Stimulated activated CD8-positive, alpha-beta memory T cell treated with anti-CD3 and anti-CD28 coated beads, Interleukin-15, amount 100 ng/mL, for 1 hour (primary cell): Measurements from ENCODE around the gene PRR18.

Source experiments
- DNase-seq: peaks from one replicate; pipeline ENCODE4 v3.0.0-alpha.2; 2020; ENCODE audit warnings: low read depth

The PRR18 gene

GRCh38 chr6:166333172-166333995 is 25.2 kb upstream of the PRR18 start:
- DNase-seq = peak; percentile 7

- DNase-seq = no peak
These were observed 23.6 kb upstream of the PRR18 start for GRCh38 chr6:166331503-166332415.

GRCh38 chr6:166330612-166331011 is 22.4 kb upstream of the PRR18 start:
- no peak for DNase-seq

- DNase-seq = no peak
These were observed 17.3 kb upstream of the PRR18 start for GRCh38 chr6:166325383-166326042.

- no peak for DNase-seq
These were observed 15.2 kb upstream of the PRR18 start for GRCh38 chr6:166323395-166323794.

GRCh38 chr6:166318649-166319600 is 10.7 kb upstream of the PRR18 start:
- DNase-seq = no peak

GRCh38 chr6:166318227-166318626 is 10.0 kb upstream of the PRR18 start:
- DNase-seq = no peak

- DNase-seq = no peak
These were observed 9.3 kb upstream of the PRR18 start for GRCh38 chr6:166317261-166318212.

- no peak for DNase-seq
These were observed 7.2 kb upstream of the PRR18 start for GRCh38 chr6:166315436-166315835.

GRCh38 chr6:166314454-166314853 is 6.3 kb upstream of the PRR18 start:
- DNase-seq = no peak

- DNase-seq = peak; percentile 11
These were observed 5.3 kb upstream of the PRR18 start for GRCh38 chr6:166313255-166314070.

GRCh38 chr6:166312832-166313231 is 4.6 kb upstream of the PRR18 start:
- no peak for DNase-seq

- DNase-seq = no peak
These were observed 2.4 kb upstream of the PRR18 start for GRCh38 chr6:166310634-166311033.

- DNase-seq = no peak
These were observed 1.8 kb upstream of the PRR18 start for GRCh38 chr6:166309977-166310376.

GRCh38 chr6:166308769-166309589 is 787 bp upstream of the PRR18 start:
- DNase-seq = no peak

GRCh38 chr6:166307082-166308032 is 835 bp downstream of the PRR18 start:
- DNase-seq = no peak

GRCh38 chr6:166306378-166307081 is 1.7 kb downstream of the PRR18 start:
- DNase-seq = no peak
